Left ventricle myocardium inferior (tissue), 1 donor: ENCODE data around the gene OR6B2. TPM values are rescaled to one million over a fixed set of nuclear protein-coding genes. Genes with fewer than 3 reads are reported as not detected.

ENCODE experiments used
- DNase-seq: peaks from one replicate; pipeline ENCODE4 v3.0.0-alpha.2; 2020
- H3K27ac ChIP-seq: fragments of 200-600 bp; replicated peaks from 2 replicates; pipeline ENCODE4 v1.8.0; 2021
- H3K27me3 ChIP-seq: fragments of 200-600 bp; 2 replicates; pipeline ENCODE4 v1.8.0; 2021; ENCODE audit warnings: low read depth
- H3K36me3 ChIP-seq: fragments of 200-600 bp; 2 replicates; pipeline ENCODE4 v1.8.0; 2021
- H3K4me1 ChIP-seq: fragments of 200-600 bp; 2 replicates; pipeline ENCODE4 v1.8.0; 2021
- H3K4me3 ChIP-seq: fragments of 200-600 bp; 2 replicates; pipeline ENCODE4 v1.8.0; 2021; ENCODE audit warnings: mild to moderate bottlenecking, moderate library complexity
- H3K9me3 ChIP-seq: fragments of 200-600 bp; replicated peaks from 2 replicates; pipeline ENCODE4 v1.8.0; 2021
- CTCF ChIP-seq: fragments of 200-600 bp; IDR thresholded peaks from 2 replicates; pipeline ENCODE4 v1.8.0; 2021; ENCODE audit warnings: antibody characterized with exemption, mild to moderate bottlenecking, borderline replicate concordance
- intact Hi-C: fragments of 100-400 bp; cut with micrococcal nuclease; formaldehyde crosslinking; loops from one replicate; pipeline ENCODE4 v1.11.0; 2022
- total RNA-seq: library from RNA; stranded (reverse); fragmentation: NEBNext Ultra II Directional; extraction: Animal tissue kit (Norgen Biotek cat#: 25700); gene quantifications from one replicate; pipeline ENCODE4 v1.2.1, GENCODE V29; 2021
- donor health status: DM: no; HTN: yes; CAD: no; lungs with severe emphysema.

OR6B2 gene
- total RNA-seq, 1 donor from 2014 or later, result not detected

DNA sequence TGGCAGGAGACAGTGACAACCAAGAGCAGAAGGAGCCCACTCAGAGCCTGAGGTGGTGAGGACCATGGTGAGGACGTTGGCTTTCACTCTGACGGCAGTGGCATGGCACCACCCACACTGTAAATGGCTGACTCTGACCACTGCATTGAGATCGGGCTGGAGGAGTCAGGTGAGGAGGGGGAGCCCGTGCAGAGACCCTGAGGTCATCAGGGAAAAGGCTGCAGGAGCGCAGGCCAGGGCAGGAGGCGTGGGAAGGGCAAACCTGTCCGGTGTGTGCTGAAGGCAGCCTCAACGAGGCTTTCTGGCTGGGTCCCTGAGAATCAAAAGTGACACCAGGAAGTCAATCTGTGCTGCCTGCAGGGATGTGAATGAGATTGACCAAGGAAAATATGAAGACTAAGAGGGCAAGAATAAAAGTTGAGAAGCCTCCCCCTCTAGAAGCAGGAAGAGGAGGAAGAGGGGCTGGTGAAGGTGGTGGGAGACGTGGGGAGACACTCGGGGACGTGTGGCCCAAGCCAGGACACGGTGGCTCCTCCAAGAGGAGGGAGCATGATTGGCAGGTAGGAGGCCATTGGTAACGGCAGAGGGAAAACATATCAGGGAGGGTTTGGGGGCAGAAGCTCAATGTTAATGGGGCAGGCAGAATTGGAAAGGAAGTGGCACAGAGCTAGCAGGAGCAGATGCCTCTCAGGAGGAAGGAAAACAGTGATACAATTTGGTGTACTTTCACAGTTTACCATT is 25.1 kb upstream of the OR6B2 start:
- no peak overlapping the region for H3K27ac ChIP-seq
- H3K9me3 ChIP-seq, result no peaks in the 10 kb centered on the region
- no peaks in the 10 kb centered on the region for H3K36me3 ChIP-seq
- no peak for DNase-seq
- peaks cover 99% of the 10 kb centered on the region for H3K27me3 ChIP-seq
- no peaks in the 10 kb centered on the region for H3K4me1 ChIP-seq
- intact Hi-C loops, result no loop called here
- no peak for TF ChIP-seq CTCF
- H3K4me3 ChIP-seq, result no peak overlapping the region

DNA sequence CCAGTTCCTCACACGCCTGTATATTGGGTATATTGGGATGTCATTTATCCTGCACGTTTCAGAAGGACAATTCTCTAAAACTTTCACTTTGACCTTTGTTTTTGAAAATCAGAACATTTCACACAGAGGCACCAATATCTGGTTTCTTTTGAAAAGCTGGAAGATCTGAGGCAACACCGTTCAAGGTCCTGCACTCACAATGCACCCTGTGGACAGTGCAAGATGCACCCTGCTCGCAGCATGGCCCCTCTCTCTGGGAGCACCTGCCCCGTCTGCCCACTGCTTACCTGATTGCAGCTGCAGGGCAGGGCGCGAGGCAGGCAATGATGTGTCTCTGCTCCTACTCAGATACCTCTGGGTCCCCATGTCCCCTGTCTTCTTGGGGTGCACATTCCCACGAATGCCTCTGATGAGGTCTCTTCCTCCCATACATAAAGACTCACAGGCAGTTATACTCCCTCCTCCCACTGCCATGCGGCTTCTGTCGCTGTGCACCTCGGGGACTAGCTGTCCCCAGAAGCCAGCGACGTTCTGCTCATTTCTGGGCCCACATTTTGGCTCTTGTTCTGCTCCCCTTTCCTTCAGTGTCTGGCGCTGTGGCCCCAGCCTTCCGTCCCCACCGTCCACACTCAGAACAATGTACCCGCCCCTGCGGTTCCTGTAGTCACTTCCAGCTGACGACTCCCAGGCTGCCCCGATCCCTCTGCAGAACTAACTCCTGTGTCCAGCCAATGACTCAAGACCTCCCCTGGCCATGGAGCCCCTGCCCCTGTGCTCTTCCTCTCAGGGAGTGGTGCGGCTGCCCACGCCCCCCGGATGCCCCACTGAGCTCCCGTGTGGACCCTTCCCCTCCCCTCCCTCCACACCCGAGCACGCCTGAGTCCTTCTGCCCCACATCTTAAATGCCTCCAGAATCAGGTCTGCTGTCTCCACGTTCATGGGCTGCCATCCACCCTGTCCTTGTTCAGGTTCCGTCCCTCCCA is 23.2 kb upstream of the OR6B2 start, which contains the start of gene OR6B3:
TSS of gene OR6B3 (minus strand) at position 349 of the 983 bp plus-strand sequence.
- Histone ChIP-seq H3K4me3 (no peak within 1 kb of the TSS), H3K9me3 (no peaks in the 10 kb centered on the region), H3K4me1 (no peaks in the 10 kb centered on the region), H3K27me3 (peaks cover 99% of the 10 kb centered on the region), H3K27ac (no peak within 1 kb of the TSS), H3K36me3 (no peaks in the 10 kb centered on the region)
- intact Hi-C loops, result no loop called here
- no peak for DNase-seq
- TF ChIP-seq CTCF, result no peak

DNA sequence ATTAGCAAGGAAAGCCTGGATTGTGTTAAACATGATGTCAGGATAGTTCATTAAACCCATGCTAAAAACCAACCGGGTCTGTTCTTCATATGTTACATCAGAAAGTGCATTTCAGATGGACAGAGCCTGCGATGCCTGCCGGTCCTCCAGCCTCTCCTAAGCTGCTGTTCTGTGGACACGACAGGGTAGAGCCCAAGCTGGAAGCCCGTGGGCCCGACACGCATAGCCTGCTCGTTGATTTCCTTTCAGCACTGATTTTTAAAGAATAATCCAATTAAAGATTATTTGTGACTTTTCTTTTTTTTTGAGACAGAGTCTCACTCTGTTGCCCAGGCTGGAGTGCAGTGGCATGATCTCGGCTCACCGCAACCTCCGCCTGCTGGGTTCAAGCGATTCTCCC is 22.3 kb upstream of the OR6B2 start:
- Histone ChIP-seq H3K27ac (no peak overlapping the region), H3K27me3 (peaks cover 99% of the 10 kb centered on the region), H3K36me3 (no peaks in the 10 kb centered on the region), H3K4me3 (no peak overlapping the region), H3K9me3 (no peaks in the 10 kb centered on the region), H3K4me1 (no peaks in the 10 kb centered on the region)
- DNase-seq, result no peak
- intact Hi-C loops, result no loop called here
- no peak for TF ChIP-seq CTCF

DNA sequence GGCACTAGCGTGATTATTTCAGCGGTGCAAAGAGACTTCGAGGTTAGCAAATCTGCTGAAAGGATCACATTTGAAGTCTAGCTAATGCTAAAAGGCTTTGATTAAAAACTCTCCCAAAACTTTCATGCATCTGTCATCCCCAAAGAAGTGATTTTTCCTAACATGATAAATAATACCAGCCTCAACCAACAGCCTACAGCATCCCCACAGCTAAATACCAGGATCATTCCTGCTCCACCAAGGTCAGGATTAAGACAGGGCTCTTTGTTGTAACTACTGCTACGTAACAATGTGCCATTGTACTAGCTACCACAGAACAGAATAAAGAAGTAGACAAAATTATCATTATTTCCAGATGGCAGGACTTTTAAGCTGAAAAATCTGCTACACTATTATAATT is 21.5 kb upstream of the OR6B2 start:
- no peaks in the 10 kb centered on the region for H3K36me3 ChIP-seq
- H3K27ac ChIP-seq, result no peak overlapping the region
- no peak for TF ChIP-seq CTCF
- H3K27me3 ChIP-seq, result peaks cover 99% of the 10 kb centered on the region
- H3K9me3 ChIP-seq, result no peaks in the 10 kb centered on the region
- H3K4me3 ChIP-seq, result no peak overlapping the region
- intact Hi-C loops, result no loop called here
- DNase-seq, result no peak
- no peaks in the 10 kb centered on the region for H3K4me1 ChIP-seq

GRCh38 chr2:240050278-240050677 is 20.0 kb upstream of the OR6B2 start:
- no peak overlapping the region for H3K4me3 ChIP-seq
- H3K9me3 ChIP-seq, result no peaks in the 10 kb centered on the region
- intact Hi-C loops, result no loop called here
- no peaks in the 10 kb centered on the region for H3K36me3 ChIP-seq
- H3K4me1 ChIP-seq, result no peaks in the 10 kb centered on the region
- no peak overlapping the region for H3K27ac ChIP-seq
- no peak for DNase-seq
- H3K27me3 ChIP-seq, result peaks cover 95% of the 10 kb centered on the region
- no peak for TF ChIP-seq CTCF
